ENCODE results near the gene FAM3C.

Gene FAM3C

DNA sequence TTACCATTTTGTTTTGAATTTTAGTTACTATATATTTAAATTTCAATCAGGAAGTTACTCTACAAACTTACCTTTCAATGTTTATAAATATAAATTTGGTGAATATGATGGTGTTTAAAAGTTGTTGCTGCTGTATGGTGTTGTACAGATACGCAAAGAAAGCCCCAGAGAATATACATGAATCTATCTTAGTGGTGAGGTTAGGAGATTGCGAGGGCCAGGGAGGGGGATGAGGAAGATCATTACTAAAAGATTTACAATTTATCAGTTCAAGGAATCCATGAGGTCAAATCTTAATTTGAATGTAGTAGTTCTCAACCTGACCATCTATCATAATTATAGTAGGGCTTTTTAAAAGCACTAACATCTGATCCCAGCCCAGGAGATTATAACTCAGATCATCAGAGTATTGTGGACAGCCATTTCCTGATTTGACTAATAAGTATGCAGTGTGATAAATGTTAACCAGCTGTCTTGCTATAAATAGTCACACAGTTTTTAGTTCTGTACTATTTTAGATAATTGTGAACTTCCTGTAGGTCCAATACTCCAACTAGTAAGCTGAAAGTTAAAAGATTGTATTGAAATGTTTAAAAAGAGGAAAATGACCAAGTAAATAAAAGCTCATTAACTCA is 23.6 kb downstream of the FAM3C start:
- no peak for DNase-seq

DNA sequence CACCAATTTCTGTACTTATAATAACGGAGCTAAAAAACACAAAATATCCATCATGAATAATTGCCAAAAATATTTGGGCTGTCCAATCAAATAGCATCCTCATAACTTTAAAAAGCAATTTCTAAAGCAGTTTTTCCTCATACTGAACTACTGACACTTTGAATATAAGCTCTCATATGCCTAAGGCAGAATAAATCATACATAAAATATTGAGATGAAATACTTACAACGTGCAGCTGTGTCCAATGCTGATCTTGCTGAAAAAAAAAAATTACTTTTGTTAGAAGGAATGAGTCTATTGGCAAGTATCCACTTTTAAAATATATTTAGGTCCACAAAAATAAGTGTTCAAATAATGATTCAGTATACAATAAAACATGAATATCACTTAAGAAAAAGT is 24.2 kb downstream of the FAM3C start:
- no peak for DNase-seq

DNA sequence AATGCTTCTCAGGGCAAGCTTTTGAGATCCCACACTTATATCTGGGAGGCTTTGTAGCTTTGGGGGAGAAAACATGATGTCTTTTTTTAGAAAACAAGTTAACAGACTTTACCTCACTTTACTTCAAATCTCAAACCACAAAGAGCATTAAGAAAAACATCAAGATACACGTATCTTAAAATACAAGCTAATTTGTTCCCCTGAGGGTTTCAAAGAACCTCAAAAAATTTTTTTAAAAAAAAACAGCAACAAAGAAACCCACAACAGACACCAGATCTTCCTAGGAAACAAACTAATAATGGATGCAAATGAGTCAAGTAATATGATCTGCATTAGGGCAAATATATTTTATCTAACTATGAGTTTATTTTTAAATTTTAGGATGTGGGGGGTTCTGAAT is 24.7 kb downstream of the FAM3C start:
- no peak for DNase-seq

DNA sequence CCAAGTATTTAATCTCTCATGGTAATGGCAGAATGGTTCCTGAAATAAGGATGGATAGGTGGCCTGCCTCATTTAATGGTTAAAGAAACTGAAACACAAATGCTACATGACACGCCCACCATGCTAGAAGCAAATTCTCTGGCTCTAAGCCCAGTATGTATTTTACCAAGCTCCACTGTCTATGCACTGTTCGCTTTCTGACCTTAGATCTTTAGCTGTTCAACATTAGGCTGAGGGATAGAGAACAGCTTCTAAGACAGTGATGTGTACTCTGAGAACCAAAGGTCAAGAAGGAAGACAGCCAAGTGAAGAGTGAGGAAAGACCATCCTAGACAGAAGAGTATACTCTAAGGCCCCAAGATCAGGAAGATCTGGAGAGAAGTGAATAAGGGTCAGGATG is 26.6 kb downstream of the FAM3C start:
- DNase-seq: no peak

DNA sequence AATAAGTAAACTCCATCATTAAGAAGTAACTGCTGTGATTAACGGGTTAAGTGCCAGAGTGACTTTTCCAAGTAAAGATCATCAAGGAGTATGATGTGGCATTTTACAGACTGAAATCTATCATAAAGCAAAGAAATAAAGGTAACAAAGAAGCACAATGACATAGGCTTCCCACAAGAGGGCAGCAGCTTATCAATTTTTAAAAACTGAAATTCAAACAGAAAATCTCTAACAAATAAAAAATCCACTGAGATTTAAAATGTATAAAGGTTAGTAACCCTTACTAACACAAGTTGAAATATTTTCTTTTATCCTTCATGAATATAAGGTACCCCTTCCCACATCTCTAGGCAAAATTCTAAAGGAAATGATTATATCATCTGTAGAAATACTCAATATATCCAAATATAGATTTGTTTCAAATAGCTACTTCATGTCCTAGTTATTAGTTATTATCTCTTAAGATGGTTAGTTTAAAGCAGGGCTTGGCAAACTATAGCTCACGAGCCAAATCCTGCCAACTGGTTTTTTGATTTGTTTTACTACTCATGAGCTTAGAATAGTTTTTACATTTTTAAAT is 29.2 kb downstream of the FAM3C start:
- DNase-seq: no peak

DNA sequence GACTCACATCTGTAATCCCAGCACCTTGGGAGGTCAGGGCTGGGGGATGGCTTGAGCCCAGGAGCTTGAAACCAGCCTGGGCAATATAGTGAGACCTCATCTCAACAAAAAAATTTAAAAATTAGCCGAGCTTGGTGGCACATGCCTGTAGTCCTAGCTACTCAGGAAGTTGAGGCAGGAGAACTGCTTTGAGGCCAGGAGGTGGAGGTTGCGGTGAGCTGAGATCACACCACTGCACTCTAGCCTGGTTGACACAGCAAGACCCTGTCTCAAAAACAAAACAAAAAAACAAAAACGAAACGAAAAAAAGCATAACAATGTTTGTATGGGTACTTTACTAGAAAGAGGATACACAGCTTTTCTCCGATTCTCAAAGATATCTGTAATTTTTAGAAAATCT is 35.5 kb downstream of the FAM3C start:
- no peak for DNase-seq

DNA sequence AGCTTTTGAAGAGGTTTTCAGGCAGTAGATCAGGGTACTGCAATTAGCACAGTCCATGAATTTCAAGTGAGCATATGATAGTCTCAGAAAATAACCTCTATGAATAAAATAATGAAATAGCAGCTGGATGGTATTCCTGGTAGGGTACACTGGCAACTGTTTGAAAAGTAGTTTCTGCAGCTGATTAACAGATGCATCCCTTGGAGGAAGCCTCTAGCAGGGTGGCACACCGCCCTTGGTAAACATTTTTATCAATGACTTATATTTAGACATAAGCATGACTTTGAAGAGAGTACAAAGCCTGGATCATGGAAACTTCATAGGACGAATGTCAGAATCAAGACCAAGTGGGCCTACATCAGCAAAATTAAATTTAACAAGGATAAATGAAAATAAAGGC is 40.5 kb downstream of the FAM3C start:
- no peak for DNase-seq

DNA sequence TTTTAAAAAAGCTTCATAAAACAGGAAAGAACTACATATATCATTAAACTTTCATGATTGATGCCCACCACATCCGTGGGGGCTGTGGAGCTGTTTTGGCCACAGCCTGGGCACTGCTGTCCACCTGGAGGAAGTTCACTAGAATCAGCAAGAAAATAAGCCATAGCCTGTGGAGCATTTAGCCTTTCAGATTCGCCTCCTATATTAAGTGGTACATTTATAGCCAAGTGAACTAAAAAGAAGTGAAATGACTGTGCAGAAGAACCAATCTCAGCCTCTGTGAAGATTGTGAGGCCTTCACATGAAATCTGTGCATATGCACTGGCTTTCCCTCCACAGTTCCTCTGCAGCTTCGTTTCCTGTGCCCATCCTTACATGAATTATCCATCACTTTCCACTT is 43.8 kb downstream of the FAM3C start:
- no peak for DNase-seq

DNA sequence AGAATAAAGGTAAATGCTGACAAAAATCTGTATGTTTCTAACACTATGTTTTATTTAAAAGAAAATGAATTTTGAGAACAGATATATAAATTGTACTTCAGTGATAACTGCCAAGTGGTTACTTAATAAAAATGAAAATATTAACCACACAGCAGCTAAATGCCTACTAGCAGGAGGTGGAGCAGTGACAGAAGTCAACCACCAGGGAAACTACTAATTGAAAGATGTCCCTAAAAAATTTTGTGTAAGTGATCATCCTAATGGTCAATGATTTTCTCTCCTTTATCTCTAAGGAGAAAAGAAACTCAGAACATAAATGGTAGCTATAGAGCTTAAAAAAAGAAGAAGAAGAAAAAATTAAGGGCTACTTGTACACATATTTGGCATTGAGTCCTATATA is 44.4 kb downstream of the FAM3C start:
- no peak for DNase-seq

DNA sequence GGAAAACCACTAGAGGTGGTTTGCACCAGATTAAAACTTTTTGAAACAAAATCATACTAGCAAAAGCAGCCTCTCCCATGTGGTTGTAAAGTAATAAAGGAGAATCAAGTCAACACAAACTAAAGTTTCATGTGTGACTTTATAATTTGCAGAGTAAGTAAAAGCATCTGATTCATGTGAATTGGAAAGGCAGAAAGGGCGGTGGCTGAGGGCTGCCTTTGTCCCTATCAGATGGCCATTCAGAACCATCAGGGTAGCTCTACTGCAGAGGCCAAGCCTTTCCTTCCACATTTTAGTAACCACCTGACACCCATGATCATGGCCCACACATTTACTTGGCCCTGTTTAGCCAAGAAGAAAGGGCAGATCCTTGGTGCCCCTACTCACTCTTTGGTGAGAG is 51.6 kb downstream of the FAM3C start:
- DNase-seq: no peak

DNA sequence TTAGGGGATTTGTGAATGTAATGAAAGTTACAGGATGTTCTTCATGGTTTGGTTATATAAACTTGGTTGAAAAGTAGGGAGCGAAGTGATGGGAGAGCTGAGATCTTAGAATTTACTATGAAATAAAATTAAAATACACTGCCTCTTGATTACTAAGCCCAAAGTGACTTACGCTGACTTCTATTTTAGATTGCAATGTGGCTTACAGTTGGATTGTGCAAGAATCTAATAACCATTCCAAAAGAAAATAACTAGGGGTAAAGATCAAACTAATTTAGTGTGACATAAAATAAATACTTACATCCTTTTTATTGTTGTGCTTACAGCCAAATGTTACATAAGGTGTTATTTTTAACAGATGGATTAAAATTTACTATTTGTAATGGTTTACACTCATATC is 52.0 kb downstream of the FAM3C start:
- DNase-seq: no peak

DNA sequence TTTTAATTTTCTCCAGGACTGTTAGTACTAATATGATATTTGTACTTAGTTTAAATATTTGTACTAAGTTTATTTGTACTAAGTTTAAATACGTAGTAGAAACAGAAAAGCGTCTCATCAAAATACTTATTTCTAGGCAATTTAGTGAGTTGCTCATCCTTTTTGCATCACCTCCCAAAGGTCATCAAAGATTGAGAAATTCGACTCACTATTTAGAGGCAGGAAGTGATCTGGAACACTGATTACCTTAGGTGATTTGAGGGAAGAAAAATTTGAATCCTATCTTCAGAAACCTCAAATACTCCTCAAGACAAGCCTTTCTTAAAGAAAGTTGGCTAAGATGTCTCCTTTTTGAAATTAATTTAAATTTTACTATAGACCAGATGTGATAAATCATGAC is 52.8 kb downstream of the FAM3C start:
- no peak for DNase-seq

DNA sequence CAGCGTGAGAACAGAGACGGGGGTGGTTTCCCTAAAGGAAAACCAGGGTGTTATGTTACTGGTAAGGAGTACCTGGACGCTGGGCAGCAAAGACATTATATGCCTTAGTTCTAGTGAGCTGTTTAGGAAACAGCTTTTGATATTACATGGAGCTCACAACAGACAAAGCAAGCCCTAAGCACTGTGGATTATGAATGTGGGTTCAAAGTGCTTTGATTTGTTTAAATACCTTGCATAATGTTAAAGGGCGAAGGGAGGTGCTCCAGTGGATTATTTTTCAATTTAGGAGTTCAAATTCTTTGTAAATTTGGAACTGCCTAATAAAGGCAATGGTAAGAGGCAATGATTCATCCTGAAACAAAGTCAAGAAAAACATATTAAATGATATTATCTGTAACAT is 53.5 kb downstream of the FAM3C start:
- no peak for DNase-seq

DNA sequence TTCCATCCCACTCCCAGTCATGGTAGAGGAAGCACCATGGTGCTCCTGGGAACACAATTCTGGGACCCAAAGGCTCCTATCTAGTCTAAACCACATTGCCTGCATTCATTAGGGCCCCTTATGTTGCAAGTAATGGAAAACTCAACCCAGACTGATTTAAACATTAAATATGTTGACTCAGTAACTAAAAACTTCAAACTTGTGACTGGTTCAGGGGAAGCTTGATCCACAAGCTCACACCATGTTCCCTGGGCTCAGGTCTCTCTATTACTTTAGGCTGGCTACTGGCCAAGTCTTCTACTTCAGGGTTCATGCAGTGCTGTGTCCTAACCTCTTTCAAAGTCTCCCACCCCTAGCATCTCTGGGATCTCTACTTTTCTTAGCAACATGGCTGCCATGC is 54.2 kb downstream of the FAM3C start:
- DNase-seq: no peak

DNA sequence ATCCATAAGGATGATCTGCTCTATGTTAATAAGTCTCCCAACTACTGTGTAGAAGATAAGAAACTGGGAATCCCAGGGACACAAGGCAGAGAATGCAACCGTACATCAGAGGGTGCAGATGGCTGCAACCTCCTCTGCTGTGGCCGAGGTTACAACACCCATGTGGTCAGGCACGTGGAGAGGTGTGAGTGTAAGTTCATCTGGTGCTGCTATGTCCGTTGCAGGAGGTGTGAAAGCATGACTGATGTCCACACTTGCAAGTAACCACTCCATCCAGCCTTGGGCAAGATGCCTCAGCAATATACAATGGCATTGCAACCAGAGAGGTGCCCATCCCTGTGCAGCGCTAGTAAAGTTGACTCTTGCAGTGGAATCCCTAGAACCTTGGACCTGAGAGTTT is 57.0 kb downstream of the FAM3C start:
- no peak for DNase-seq

DNA sequence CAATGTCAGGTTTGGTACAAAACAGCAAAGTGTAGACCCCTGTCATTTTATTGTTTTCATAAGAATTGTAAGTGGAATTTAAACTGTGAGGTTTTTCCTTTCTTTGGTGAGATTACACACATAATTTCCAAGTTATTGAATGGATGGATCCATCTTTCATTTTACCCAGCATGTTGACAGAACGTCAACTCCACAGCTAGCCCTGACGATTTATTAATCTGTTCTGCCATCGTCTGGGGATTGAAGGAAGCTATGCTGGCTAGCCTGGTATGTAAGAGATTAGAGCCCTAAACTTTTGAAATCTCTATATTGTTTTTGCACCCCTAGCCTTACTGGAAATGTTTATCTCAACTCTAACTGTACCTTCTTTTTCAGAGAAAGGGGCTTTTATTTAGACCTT is 58.7 kb downstream of the FAM3C start:
- no peak for DNase-seq

DNA sequence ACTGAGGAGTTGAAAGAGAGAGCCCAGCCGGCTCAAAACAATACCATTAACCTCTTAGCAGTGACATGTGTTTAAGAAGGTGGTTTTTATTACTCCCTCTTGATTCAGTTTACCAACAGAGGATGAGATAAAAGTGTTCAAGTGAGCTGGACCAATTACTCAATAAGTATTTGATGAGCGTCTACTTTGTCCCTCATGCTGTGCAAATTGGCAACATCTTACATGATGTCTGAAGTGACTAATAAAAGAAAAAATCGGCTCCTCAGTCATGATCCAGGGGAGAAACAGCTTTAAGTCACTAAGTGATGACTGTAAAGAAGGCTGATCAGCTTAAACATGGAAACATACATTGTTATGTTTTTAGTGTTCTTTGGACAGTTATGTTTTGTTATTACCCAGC is 59.5 kb downstream of the FAM3C start:
- no peak for DNase-seq

DNA sequence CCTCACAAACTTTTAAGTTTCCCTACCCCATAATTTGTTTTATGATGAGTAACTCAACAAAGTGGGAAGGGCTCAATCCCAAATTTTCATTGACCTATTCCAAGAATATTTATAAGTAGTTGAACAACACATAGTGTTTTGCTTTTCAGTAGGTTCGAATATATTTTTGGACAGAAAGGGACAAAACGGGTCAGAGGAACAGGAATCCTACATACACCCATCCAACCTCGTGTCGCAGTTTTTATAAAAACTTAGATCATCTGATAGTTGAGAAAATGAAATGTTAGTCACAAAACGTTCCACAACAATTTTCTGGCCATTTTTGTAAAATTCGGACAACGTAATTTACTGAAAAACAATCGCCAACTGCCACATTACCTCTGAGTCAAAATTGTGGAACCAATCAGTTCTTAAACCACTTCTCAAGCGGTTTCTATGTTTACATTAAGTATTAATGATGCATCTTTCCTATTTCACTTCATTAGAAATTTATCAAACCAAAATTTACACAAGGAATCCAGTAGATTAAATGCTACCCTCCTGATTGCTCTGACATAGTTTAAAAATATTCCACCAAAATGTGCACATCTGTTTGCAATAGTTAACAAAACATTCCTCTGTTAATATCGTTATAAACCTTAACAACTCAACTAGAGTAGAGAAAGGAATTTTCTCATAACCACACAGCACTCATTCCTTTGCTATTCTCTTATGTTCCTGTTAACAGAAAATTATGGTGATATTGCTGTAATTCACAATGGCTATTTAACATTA is 61.0 kb downstream of the FAM3C start:
- DNase-seq: no peak

DNA sequence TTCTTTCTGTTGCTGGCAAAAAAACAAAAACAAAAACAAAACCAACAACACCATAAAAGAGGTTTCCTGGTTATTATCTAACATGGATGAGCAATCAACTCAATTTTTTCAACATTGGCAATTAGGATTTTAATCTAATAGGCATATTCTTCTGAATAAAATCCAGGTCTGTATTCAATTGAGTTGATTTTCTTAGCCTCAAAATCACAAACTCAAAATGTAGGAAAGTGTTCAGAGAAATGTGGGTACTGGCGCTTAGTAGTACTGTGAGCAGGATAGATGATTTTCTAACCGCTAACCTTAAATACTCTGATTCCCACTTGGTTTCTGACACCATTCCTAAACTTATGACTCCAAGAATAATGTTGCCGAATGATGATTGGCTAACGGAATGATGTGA is 61.7 kb downstream of the FAM3C start:
- DNase-seq: no peak

DNA sequence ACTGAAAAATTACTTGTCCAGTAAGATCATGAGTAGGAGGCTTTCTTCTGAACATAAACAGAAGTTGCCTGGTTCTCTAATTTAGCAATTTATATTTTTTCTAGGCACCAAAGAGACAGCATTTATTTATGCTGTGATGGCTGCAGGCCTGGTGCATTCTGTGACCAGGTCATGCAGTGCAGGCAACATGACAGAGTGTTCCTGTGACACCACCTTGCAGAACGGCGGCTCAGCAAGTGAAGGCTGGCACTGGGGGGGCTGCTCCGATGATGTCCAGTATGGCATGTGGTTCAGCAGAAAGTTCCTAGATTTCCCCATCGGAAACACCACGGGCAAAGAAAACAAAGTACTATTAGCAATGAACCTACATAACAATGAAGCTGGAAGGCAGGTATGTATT is 64.5 kb downstream of the FAM3C start:
- no peak for DNase-seq

DNA sequence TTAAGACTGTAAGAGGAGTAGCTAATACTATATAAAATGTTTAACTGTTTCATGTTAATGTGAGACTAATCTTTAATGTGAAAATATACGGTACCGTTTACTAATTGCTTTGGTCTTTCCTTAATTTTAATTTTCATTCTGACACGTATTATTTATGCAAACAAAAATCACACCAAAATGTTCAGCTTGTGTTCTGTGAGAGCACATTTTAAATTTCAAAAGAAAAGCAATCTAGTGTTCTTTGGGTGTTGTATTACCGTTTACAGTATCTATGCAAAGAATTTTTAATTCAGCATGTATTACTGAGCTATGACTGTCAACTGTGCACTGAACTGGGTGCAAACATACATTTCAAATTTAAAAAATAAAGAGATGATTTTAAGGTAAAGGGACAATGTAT is 65.1 kb downstream of the FAM3C start:
- DNase-seq: no peak

DNA sequence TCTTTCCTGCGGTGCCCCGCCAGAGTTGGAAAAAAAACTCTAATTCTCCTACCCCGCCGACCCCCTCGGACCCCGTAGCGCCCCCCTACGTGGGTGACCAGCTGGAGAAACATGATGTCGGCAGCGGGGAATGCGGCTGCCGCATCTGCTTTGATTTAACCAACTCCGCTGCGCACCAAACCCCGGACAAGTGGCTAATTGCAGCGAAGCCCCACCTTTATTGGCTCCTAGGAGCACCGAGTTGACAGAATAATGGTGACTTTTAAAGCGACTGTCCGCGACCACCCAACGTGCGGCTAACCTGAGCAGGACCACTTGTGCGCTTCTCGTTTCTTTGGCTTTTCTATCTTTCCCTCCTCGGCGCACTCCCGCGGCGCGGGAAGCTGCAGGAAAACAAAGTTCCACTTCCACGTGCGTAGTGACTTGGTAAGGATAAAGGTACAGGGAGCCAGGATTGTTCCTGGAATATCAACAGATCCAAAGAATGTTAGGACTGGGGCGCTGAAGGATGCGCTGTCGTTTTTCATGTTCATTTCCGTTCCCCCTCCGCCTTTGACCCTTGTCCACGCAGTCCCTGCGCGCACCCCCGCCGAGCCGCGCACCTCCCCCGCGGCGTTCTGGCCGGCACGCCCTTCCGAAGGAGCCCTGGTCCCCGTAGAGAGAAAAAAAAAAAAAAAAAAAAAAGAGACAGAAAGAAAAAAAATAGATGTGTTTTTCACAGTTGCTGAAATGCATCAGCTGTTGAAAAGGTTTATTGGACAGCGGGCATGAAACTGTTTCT is 65.9 kb downstream of the FAM3C start:
- DNase-seq: no peak

DNA sequence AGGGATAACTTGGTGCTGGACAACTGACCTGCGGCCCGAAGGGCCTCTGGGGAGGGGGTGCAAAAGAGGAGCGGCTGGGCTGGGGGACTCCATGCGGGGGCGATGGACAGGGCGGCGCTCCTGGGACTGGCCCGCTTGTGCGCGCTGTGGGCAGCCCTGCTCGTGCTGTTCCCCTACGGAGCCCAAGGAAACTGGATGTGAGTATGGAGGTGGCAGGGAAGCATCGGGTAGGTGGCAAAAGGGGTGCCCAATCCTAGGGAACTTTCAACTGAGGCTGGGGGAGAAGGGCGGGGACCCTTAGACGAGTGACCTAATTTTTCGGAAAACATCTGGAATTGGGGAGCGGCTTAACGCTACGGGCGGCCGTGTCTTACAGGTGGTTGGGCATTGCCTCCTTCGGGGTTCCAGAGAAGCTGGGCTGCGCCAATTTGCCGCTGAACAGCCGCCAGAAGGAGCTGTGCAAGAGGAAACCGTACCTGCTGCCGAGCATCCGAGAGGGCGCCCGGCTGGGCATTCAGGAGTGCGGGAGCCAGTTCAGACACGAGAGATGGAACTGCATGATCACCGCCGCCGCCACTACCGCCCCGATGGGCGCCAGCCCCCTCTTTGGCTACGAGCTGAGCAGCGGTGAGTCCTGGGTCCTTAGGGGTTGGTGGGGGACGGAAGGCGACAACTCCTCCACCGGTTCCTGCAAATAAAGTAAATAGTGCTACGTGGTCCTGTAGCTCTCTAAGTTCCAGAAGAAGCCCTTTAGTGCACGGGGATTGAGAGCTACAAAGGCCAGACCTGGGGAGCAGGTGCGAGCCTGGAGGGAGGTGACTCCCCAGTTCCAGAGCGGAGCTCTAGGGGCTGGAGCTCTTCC is 66.7 kb downstream of the FAM3C start:
- DNase-seq: no peak

Data from amniotic stem cell (primary cell).